CD4-positive, alpha-beta memory T cell (primary cell): ENCODE results near the gene EHD3. TPM values are rescaled to one million over a fixed set of nuclear protein-coding genes. Genes with fewer than 3 reads are reported as not detected.

Experiments used
- CTCF ChIA-PET: fragments of 350-600 bp; sonication (Branson Sonifier 250); formaldehyde crosslinking; loops from one replicate; lab custom pipeline; 2021; ENCODE audit warnings: inconsistent platforms; ENCODE audit not compliant: partially characterized antibody; lab: Charles Lee
- POLR2A ChIA-PET: fragments of 350-600 bp; sonication (Branson Sonifier 250); formaldehyde crosslinking; loops from one replicate; lab custom pipeline; 2021; ENCODE audit not compliant: partially characterized antibody; lab: Charles Lee
- DNase-seq, 5 donors: peaks; one replicate each; pipeline versions ENCODE4 v3.0.0 to v3.0.0-alpha.2; 2020 to 2022; ENCODE audit warnings: mixed read lengths in 1 of 5
- H3K27ac ChIP-seq: one replicate; pipeline ENCODE4 v1.7.0; 2013; ENCODE audit warnings: low read depth, low read length
- H3K27me3 ChIP-seq: 2 replicates; pipeline ENCODE4 v1.7.0; 2013; ENCODE audit warnings: mild to moderate bottlenecking, low read length, moderate library complexity; ENCODE audit not compliant: insufficient read depth
- H3K36me3 ChIP-seq: 2 replicates; pipeline ENCODE4 v1.7.0; 2013; ENCODE audit warnings: mild to moderate bottlenecking, low read length, moderate library complexity; ENCODE audit not compliant: insufficient read depth
- H3K4me1 ChIP-seq: 2 replicates; pipeline ENCODE4 v1.7.0; 2013; ENCODE audit warnings: mild to moderate bottlenecking, low read length, moderate library complexity; ENCODE audit not compliant: insufficient read depth
- H3K4me3 ChIP-seq, 2 donors: one replicate each; pipeline ENCODE4 v1.7.0; 2013; ENCODE audit warnings: low read length in 2 of 2, mild to moderate bottlenecking in 1 of 2
- H3K9me3 ChIP-seq, 2 donors: one replicate each; pipeline ENCODE4 v1.7.0; 2013; ENCODE audit warnings: low read length in 2 of 2, control low read depth in 1 of 2; ENCODE audit not compliant: control insufficient read depth in 1 of 2
- H3K27ac Mint-ChIP-seq, 7 donors: one replicate each; pipeline ENCODE4 v1.8.0; 2020 to 2021; ENCODE audit warnings: mixed read lengths in 7 of 7, mild to moderate bottlenecking in 6 of 7, inconsistent platforms in 3 of 7, moderate library complexity in 3 of 7
- H3K27me3 Mint-ChIP-seq, 2 donors: one replicate each; pipeline ENCODE4 v1.8.0; 2020 to 2021; ENCODE audit warnings: mixed read lengths in 2 of 2
- H3K36me3 Mint-ChIP-seq, 2 donors: one replicate each; pipeline ENCODE4 v1.8.0; 2020 to 2021; ENCODE audit warnings: mixed read lengths in 2 of 2, inconsistent platforms in 1 of 2, mild to moderate bottlenecking in 1 of 2
- H3K4me1 Mint-ChIP-seq, 4 donors: one replicate each; pipeline ENCODE4 v1.8.0; 2020 to 2021; ENCODE audit warnings: mixed read lengths in 4 of 4, mild to moderate bottlenecking in 1 of 4
- H3K4me3 Mint-ChIP-seq, 8 donors: one replicate each; pipeline ENCODE4 v1.8.0; 2020 to 2021; ENCODE audit warnings: mixed read lengths in 8 of 8, mild to moderate bottlenecking in 7 of 8, moderate library complexity in 6 of 8, inconsistent platforms in 3 of 8
- H3K9me3 Mint-ChIP-seq, 8 donors: one replicate each; pipeline ENCODE4 v1.8.0; 2020 to 2021; ENCODE audit warnings: mixed read lengths in 8 of 8, mild to moderate bottlenecking in 5 of 8, inconsistent platforms in 3 of 8, moderate library complexity in 1 of 8
- intact Hi-C: fragments of 100-400 bp; cut with micrococcal nuclease; formaldehyde crosslinking; loops from one replicate; pipeline ENCODE4 v1.15.1; 2023
- polyA plus RNA-seq, 2 donors: library from polyadenylated mRNA; unstranded; fragments of 300-500 nt; fragmentation: Illumina TruSeq; gene quantifications; one replicate each; pipeline ENCODE4 v1.2.3, GENCODE V29; 2021
- total RNA-seq, 2 experiments: library from RNA; stranded (reverse); gene quantifications; one replicate each; pipeline ENCODE4 v1.2.3, GENCODE V29; 2021

The EHD3 gene
- total and polyA plus RNA-seq, 4 experiments from 2014 or later: 2.3 to 4.4 (median 4.2) TPM

GRCh38 chr2:31249009-31249690, 15.2 kb downstream of the EHD3 start:
- no peak overlapping the region for H3K4me3 ChIP-seq
- H3K4me1 ChIP-seq: no peaks in the 10 kb centered on the region
- CTCF ChIA-PET: no interaction called here
- Mint-ChIP-seq H3K27me3 (no peaks in the 10 kb centered on the region), H3K27ac (no peak overlapping the region), H3K9me3 (no peaks in the 10 kb centered on the region), H3K36me3 (peaks cover 13 to 22% of the 10 kb centered on the region in 2 donors), H3K4me3 (no peak overlapping the region), H3K4me1 (peaks cover 0 to 3% (median under 1%) of the 10 kb centered on the region in 4 donors)
- H3K27me3 ChIP-seq: no peaks in the 10 kb centered on the region
- POLR2A ChIA-PET: no interaction called here
- H3K9me3 ChIP-seq: no peaks in the 10 kb centered on the region
- H3K36me3 ChIP-seq: no peaks in the 10 kb centered on the region
- intact Hi-C loops: no loop called here
- DNase-seq: no peak
- H3K27ac ChIP-seq: no peak overlapping the region

- CTCF ChIA-PET: no interaction called here
- H3K4me3 Mint-ChIP-seq: no peak overlapping the region
- H3K27me3 ChIP-seq: no peaks in the 10 kb centered on the region
- H3K36me3 ChIP-seq: no peaks in the 10 kb centered on the region
- H3K27ac ChIP-seq: no peak overlapping the region
- H3K9me3 Mint-ChIP-seq: no peaks in the 10 kb centered on the region
- peaks cover 8 to 22% of the 10 kb centered on the region in 2 donors for H3K36me3 Mint-ChIP-seq
- POLR2A ChIA-PET: no interaction called here
- no peaks in the 10 kb centered on the region for H3K4me1 ChIP-seq
- intact Hi-C loops: no loop called here
- H3K27ac Mint-ChIP-seq: peak overlapping the region in 1 of 7 donors; percentile 24
- no peak for DNase-seq
- H3K27me3 Mint-ChIP-seq: no peaks in the 10 kb centered on the region
- H3K4me3 ChIP-seq: no peak overlapping the region
- peaks cover 0 to 3% (median under 1%) of the 10 kb centered on the region in 4 donors for H3K4me1 Mint-ChIP-seq
- no peaks in the 10 kb centered on the region for H3K9me3 ChIP-seq
Measured at GRCh38 chr2:31251018-31251417, 17.1 kb downstream of the EHD3 start.

- intact Hi-C loops: no loop called here
- Mint-ChIP-seq H3K4me1 (no peaks in the 10 kb centered on the region), H3K27ac (peak overlapping the region in 1 of 7 donors; percentile 31), H3K36me3 (peaks cover 7 to 22% of the 10 kb centered on the region in 2 donors), H3K4me3 (no peak overlapping the region), H3K27me3 (no peaks in the 10 kb centered on the region), H3K9me3 (no peaks in the 10 kb centered on the region)
- Histone ChIP-seq H3K9me3 (no peaks in the 10 kb centered on the region), H3K36me3 (no peaks in the 10 kb centered on the region), H3K4me1 (no peaks in the 10 kb centered on the region), H3K4me3 (no peak overlapping the region), H3K27me3 (no peaks in the 10 kb centered on the region), H3K27ac (no peak overlapping the region)
- CTCF ChIA-PET: no interaction called here
- POLR2A ChIA-PET: no interaction called here
- no peak for DNase-seq
Measured at GRCh38 chr2:31251851-31252250, 17.9 kb downstream of the EHD3 start.

- Histone ChIP-seq H3K27me3 (no peaks in the 10 kb centered on the region), H3K4me1 (no peaks in the 10 kb centered on the region), H3K4me3 (no peak overlapping the region), H3K27ac (no peak overlapping the region), H3K9me3 (no peaks in the 10 kb centered on the region), H3K36me3 (no peaks in the 10 kb centered on the region)
- DNase-seq: no peak
- intact Hi-C loops: no loop called here
- Mint-ChIP-seq H3K27me3 (no peaks in the 10 kb centered on the region), H3K4me3 (no peak overlapping the region), H3K9me3 (no peaks in the 10 kb centered on the region), H3K36me3 (peaks cover 5 to 14% of the 10 kb centered on the region in 2 donors), H3K27ac (peak overlapping the region in 2 of 7 donors; percentile 12 to 27), H3K4me1 (no peaks in the 10 kb centered on the region)
- CTCF ChIA-PET: interaction anchor here (0.9 kb wide), 1 partner anchor 81 kb away, joined by 3 read pairs; no protein-coding TSS in a partner anchor
- POLR2A ChIA-PET: no interaction called here
Measured at GRCh38 chr2:31253356-31254131, 19.6 kb downstream of the EHD3 start.

GRCh38 chr2:31254237-31255203, 20.6 kb downstream of the EHD3 start:
- intact Hi-C loops: no loop called here
- Mint-ChIP-seq H3K4me1 (no peaks in the 10 kb centered on the region), H3K4me3 (no peak overlapping the region), H3K9me3 (no peaks in the 10 kb centered on the region), H3K27ac (peak overlapping the region in 1 of 7 donors; percentile 44), H3K36me3 (peaks cover 5 to 7% of the 10 kb centered on the region in 2 donors), H3K27me3 (no peaks in the 10 kb centered on the region)
- H3K9me3 ChIP-seq: no peaks in the 10 kb centered on the region
- H3K27ac ChIP-seq: no peak overlapping the region
- H3K36me3 ChIP-seq: no peaks in the 10 kb centered on the region
- DNase-seq: no peak
- ChIA-PET POLR2A (no interaction called here), CTCF (interaction anchor here (0.9 kb wide), 1 partner anchor 80 kb away, joined by 3 read pairs; no protein-coding TSS in a partner anchor)
- H3K4me3 ChIP-seq: no peak overlapping the region
- H3K27me3 ChIP-seq: no peaks in the 10 kb centered on the region
- no peaks in the 10 kb centered on the region for H3K4me1 ChIP-seq

- H3K9me3 Mint-ChIP-seq: no peaks in the 10 kb centered on the region
- no peaks in the 10 kb centered on the region for H3K4me1 Mint-ChIP-seq
- H3K27ac ChIP-seq: no peak overlapping the region
- ChIA-PET POLR2A (no interaction called here), CTCF (no interaction called here)
- H3K4me3 Mint-ChIP-seq: no peak overlapping the region
- intact Hi-C loops: no loop called here
- no peaks in the 10 kb centered on the region for H3K4me1 ChIP-seq
- H3K9me3 ChIP-seq: no peaks in the 10 kb centered on the region
- peaks cover 2 to 4% of the 10 kb centered on the region in 2 donors for H3K36me3 Mint-ChIP-seq
- no peak for DNase-seq
- no peaks in the 10 kb centered on the region for H3K36me3 ChIP-seq
- no peaks in the 10 kb centered on the region for H3K27me3 ChIP-seq
- no peak overlapping the region for H3K4me3 ChIP-seq
- H3K27me3 Mint-ChIP-seq: no peaks in the 10 kb centered on the region
- H3K27ac Mint-ChIP-seq: no peak overlapping the region
Measured at GRCh38 chr2:31255911-31256571, 22.1 kb downstream of the EHD3 start.
